Type B pancreatic cell (in vitro differentiated cells): ENCODE results near the gene LRIF1. TPM values are rescaled to one million over a fixed set of nuclear protein-coding genes. Genes with fewer than 3 reads are reported as not detected.

Experiments
- DNase-seq: peaks from one replicate; pipeline ENCODE4 v3.0.0; 2021; ENCODE audit warnings: mixed read lengths; ENCODE audit not compliant: unreplicated experiment; ENCODE audit errors: extremely low spot score
- H3K27ac Mint-ChIP-seq: 2 replicates; pipeline ENCODE4 v1.8.0; 2021; ENCODE audit warnings: mild to moderate bottlenecking, mixed read lengths
- H3K27me3 Mint-ChIP-seq: 2 replicates; pipeline ENCODE4 v1.8.0; 2021; ENCODE audit warnings: mixed read lengths
- H3K36me3 Mint-ChIP-seq: 2 replicates; pipeline ENCODE4 v1.8.0; 2021; ENCODE audit warnings: mixed read lengths
- H3K4me1 Mint-ChIP-seq: one replicate; pipeline ENCODE4 v1.8.0; 2021; ENCODE audit warnings: mixed read lengths; ENCODE audit not compliant: unreplicated experiment
- H3K4me3 Mint-ChIP-seq: 2 replicates; pipeline ENCODE4 v1.8.0; 2021; ENCODE audit warnings: mild to moderate bottlenecking, mixed read lengths
- H3K9me3 Mint-ChIP-seq: 2 replicates; pipeline ENCODE4 v1.8.0; 2021; ENCODE audit warnings: mixed read lengths
- total RNA-seq: library from RNA; stranded (reverse); gene quantifications from 2 replicates; pipeline ENCODE4 v1.2.1, GENCODE V29; 2021; ENCODE audit warnings: low replicate concordance
- TF ChIP-seq, protein P1 (sequence below): fragments of 200-600 bp; sonication (generic); conservative IDR thresholded peaks from 2 replicates; pipeline ENCODE4 v1.5.0; 2021; ENCODE audit warnings: antibody characterized with exemption, mild to moderate bottlenecking

The LRIF1 gene
- total RNA-seq, 1 donor from 2014 or later, result 10.1 TPM

DNA sequence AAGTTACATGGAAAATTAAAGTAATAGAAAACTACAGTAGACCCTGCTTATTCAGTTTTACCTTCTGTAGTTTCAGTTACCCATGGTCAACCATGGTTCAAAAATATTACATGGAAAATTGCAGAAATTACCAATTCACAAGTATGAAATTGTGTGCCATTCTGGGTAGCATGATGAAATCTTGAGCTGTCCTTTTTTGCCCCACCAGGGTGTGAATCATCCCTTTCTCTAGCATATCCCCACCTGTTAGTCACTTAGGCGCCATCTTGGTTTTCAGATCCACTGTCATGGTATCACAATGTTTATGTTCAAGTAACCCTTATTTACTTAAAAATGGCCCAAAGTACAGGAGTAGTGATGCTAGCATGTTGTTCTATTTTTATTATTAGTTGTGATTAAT lies 3.5 kb upstream of the LRIF1 start:
- Mint-ChIP-seq H3K27me3 (peaks cover 18% of the 10 kb centered on the region), H3K36me3 (peaks cover 9% of the 10 kb centered on the region), H3K4me3 (no peak overlapping the region), H3K9me3 (peaks cover 10% of the 10 kb centered on the region), H3K27ac (no peak overlapping the region), H3K4me1 (peaks cover 4% of the 10 kb centered on the region)
- TF ChIP-seq, protein P1, sequence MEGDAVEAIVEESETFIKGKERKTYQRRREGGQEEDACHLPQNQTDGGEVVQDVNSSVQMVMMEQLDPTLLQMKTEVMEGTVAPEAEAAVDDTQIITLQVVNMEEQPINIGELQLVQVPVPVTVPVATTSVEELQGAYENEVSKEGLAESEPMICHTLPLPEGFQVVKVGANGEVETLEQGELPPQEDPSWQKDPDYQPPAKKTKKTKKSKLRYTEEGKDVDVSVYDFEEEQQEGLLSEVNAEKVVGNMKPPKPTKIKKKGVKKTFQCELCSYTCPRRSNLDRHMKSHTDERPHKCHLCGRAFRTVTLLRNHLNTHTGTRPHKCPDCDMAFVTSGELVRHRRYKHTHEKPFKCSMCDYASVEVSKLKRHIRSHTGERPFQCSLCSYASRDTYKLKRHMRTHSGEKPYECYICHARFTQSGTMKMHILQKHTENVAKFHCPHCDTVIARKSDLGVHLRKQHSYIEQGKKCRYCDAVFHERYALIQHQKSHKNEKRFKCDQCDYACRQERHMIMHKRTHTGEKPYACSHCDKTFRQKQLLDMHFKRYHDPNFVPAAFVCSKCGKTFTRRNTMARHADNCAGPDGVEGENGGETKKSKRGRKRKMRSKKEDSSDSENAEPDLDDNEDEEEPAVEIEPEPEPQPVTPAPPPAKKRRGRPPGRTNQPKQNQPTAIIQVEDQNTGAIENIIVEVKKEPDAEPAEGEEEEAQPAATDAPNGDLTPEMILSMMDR, result no peak
- no peak for DNase-seq

DNA sequence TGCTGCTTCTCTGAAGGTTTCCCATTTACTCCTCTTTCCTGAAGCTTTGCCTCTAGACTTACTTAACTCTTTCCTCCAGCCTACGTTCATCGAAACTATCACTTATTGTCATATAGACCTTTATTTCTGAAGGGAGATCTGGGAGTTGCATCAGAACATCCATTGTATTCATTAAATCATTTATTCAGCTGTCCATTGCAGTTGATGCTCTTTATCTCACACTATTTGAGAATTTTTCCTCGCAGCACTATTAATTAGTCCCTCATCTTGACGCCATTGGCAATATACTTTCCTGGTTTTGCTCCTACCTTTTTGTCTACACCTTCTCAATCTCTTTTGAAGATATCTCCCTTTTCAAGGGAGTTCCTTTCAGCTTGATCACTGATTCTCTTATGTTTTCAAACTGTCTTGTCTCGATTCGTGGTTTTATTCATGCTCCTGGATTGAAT lies 757 bp upstream of the LRIF1 start:
- Mint-ChIP-seq H3K4me1 (peaks cover 4% of the 10 kb centered on the region), H3K27ac (peak overlapping the region; percentile 92), H3K36me3 (peaks cover 22% of the 10 kb centered on the region), H3K9me3 (peaks cover 16% of the 10 kb centered on the region), H3K27me3 (peaks cover 6% of the 10 kb centered on the region), H3K4me3 (peak overlapping the region; percentile 89)
- DNase-seq, result no peak
- TF ChIP-seq, protein P1, result no peak

GRCh38 chr1:110962892-110963690 lies 631 bp downstream of the LRIF1 start:
- Mint-ChIP-seq H3K27ac (peak overlapping the region; percentile 92), H3K4me3 (peak overlapping the region; percentile 89), H3K9me3 (peaks cover 16% of the 10 kb centered on the region), H3K4me1 (peaks cover 4% of the 10 kb centered on the region), H3K27me3 (peaks cover 3% of the 10 kb centered on the region), H3K36me3 (peaks cover 22% of the 10 kb centered on the region)
- TF ChIP-seq, protein P1, result no peak
- no peak for DNase-seq

DNA sequence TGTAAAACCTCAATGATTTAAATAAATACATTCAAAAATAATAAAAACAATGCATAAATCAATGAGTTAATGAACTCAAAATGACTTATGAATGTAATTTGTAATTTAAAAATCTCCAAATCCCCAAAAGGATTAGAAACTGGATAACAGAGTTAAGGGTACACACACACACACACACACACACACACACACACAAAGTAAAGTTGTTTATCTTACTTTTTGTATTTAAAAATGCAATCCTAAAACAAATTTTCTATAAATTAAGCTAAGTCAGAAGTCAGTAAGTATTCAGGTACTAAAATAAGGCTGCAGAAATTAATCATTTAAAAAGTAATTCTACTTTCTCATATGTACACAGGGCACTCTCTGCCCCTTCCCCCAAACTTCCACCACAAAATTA lies 1.8 kb downstream of the LRIF1 start:
- peaks cover 22% of the 10 kb centered on the region for H3K36me3 Mint-ChIP-seq
- peaks cover 16% of the 10 kb centered on the region for H3K9me3 Mint-ChIP-seq
- no peak overlapping the region for H3K4me3 Mint-ChIP-seq
- H3K27me3 Mint-ChIP-seq, result no peaks in the 10 kb centered on the region
- H3K27ac Mint-ChIP-seq, result no peak overlapping the region
- H3K4me1 Mint-ChIP-seq, result peaks cover 4% of the 10 kb centered on the region
- DNase-seq, result no peak
- TF ChIP-seq, protein P1, result no peak

GRCh38 chr1:110960777-110961420 lies 2.8 kb downstream of the LRIF1 start:
- TF ChIP-seq, protein P1, result no peak
- Mint-ChIP-seq H3K36me3 (peaks cover 22% of the 10 kb centered on the region), H3K9me3 (peaks cover 16% of the 10 kb centered on the region), H3K4me1 (peaks cover 4% of the 10 kb centered on the region), H3K27ac (no peak overlapping the region), H3K27me3 (no peaks in the 10 kb centered on the region), H3K4me3 (peak overlapping the region; percentile 10)
- DNase-seq, result no peak
